ENCODE measurements around the gene TERB1. TPM values are rescaled to one million over a fixed set of nuclear protein-coding genes. Genes with fewer than 3 reads are reported as not detected.

Gene TERB1
- total RNA-seq, 1 donor from 2014 or later = not detected

DNA sequence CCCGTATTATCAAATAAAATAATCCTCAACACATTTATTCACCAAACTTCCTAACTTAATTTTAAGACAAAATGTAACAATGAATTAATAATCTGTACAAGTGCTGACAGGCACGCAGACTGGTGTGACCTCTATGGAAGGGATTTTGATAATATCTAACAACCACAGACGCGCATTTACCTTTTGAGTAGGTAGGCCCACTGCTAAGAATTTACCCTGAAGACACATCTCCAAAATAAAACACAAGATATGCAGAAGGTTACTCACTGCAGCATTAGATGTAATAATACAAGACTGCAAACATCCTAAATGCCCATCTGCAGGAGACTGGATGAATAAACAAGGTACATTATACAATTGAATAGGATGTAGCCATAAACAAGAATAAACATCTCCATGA, 82.1 kb downstream of the TERB1 start:
- H3K4me3 ChIP-seq = no peak overlapping the region
- H3K36me3 ChIP-seq = peaks cover 6% of the 10 kb centered on the region
- peaks cover 5% of the 10 kb centered on the region for H4K20me1 ChIP-seq (ENCODE audit: low read depth)
- H3K27me3 Mint-ChIP-seq (ENCODE audit: insufficient read depth, low read depth) = peaks cover 2% of the 10 kb centered on the region
- no peaks in the 10 kb centered on the region for H3K9me3 Mint-ChIP-seq
- H3K36me3 Mint-ChIP-seq = peaks cover 27% of the 10 kb centered on the region
- H2AFZ ChIP-seq (replicated peaks) = no peak overlapping the region
- H3K27ac ChIP-seq = no peak overlapping the region
- H3K4me1 ChIP-seq = no peaks in the 10 kb centered on the region
- H3K9me3 ChIP-seq (ENCODE audit: low read depth) = no peaks in the 10 kb centered on the region
- no peak overlapping the region for H3K27ac Mint-ChIP-seq
- peaks cover 23% of the 10 kb centered on the region for H3F3A ChIP-seq (ENCODE audit: low read depth)
- no peak overlapping the region for H3K4me3 Mint-ChIP-seq
- TF ChIP-seq EZH2 (IDR thresholded peaks at IDR 0.05) = no peak
- no peak for TF ChIP-seq EZH2phosphoT487 (IDR thresholded peaks at IDR 0.05)
- TF ChIP-seq, protein P1, sequence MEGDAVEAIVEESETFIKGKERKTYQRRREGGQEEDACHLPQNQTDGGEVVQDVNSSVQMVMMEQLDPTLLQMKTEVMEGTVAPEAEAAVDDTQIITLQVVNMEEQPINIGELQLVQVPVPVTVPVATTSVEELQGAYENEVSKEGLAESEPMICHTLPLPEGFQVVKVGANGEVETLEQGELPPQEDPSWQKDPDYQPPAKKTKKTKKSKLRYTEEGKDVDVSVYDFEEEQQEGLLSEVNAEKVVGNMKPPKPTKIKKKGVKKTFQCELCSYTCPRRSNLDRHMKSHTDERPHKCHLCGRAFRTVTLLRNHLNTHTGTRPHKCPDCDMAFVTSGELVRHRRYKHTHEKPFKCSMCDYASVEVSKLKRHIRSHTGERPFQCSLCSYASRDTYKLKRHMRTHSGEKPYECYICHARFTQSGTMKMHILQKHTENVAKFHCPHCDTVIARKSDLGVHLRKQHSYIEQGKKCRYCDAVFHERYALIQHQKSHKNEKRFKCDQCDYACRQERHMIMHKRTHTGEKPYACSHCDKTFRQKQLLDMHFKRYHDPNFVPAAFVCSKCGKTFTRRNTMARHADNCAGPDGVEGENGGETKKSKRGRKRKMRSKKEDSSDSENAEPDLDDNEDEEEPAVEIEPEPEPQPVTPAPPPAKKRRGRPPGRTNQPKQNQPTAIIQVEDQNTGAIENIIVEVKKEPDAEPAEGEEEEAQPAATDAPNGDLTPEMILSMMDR (IDR thresholded peaks at IDR 0.05) = no peak
- H3K9ac ChIP-seq = no peak overlapping the region
- no peaks in the 10 kb centered on the region for H3K79me2 ChIP-seq (ENCODE audit: low read depth)
- H3K4me1 Mint-ChIP-seq = no peaks in the 10 kb centered on the region
- no peak overlapping the region for H3K4me2 ChIP-seq
- no peak for DNase-seq (ENCODE audit: low spot score)
- no peaks in the 10 kb centered on the region for H3K27me3 ChIP-seq

- Mint-ChIP-seq H3K9me3 (no peaks in the 10 kb centered on the region), H3K4me3 (no peak overlapping the region), H3K4me1 (no peaks in the 10 kb centered on the region), H3K27me3 (ENCODE audit: insufficient read depth, low read depth) (peaks cover 2% of the 10 kb centered on the region), H3K27ac (no peak overlapping the region), H3K36me3 (peaks cover 15% of the 10 kb centered on the region)
- Histone ChIP-seq H3K27ac (no peak overlapping the region), H3K79me2 (ENCODE audit: low read depth) (no peaks in the 10 kb centered on the region), H3K4me2 (no peak overlapping the region), H2AFZ (replicated peaks) (no peak overlapping the region), H4K20me1 (ENCODE audit: low read depth) (peaks cover 5% of the 10 kb centered on the region), H3K27me3 (no peaks in the 10 kb centered on the region), H3K4me1 (no peaks in the 10 kb centered on the region), H3K36me3 (peaks cover 6% of the 10 kb centered on the region), H3F3A (ENCODE audit: low read depth) (peaks cover 23% of the 10 kb centered on the region), H3K4me3 (no peak overlapping the region), H3K9me3 (ENCODE audit: low read depth) (no peaks in the 10 kb centered on the region), H3K9ac (no peak overlapping the region)
- no peak for TF ChIP-seq EZH2 (IDR thresholded peaks at IDR 0.05)
- no peak for TF ChIP-seq EZH2phosphoT487 (IDR thresholded peaks at IDR 0.05)
- TF ChIP-seq, protein P1 (IDR thresholded peaks at IDR 0.05) = no peak
- no peak for DNase-seq (ENCODE audit: low spot score)
Observed at GRCh38 chr16:66717776-66718175, 83.6 kb downstream of the TERB1 start.

GRCh38 chr16:66717112-66717675, 84.2 kb downstream of the TERB1 start:
- no peak overlapping the region for H3K27ac Mint-ChIP-seq
- H3K9ac ChIP-seq = no peak overlapping the region

More at GRCh38 chr16:66717112-66717675, 84.2 kb downstream of the TERB1 start:
- Histone ChIP-seq H3K4me1 (no peaks in the 10 kb centered on the region), H3K4me2 (no peak overlapping the region), H3F3A (ENCODE audit: low read depth) (peaks cover 23% of the 10 kb centered on the region), H3K4me3 (no peak overlapping the region), H3K36me3 (peaks cover 5% of the 10 kb centered on the region), H2AFZ (replicated peaks) (no peak overlapping the region), H3K79me2 (ENCODE audit: low read depth) (no peaks in the 10 kb centered on the region), H3K27ac (no peak overlapping the region), H3K9me3 (ENCODE audit: low read depth) (no peaks in the 10 kb centered on the region), H3K27me3 (no peaks in the 10 kb centered on the region), H4K20me1 (ENCODE audit: low read depth) (peaks cover 5% of the 10 kb centered on the region)
- H3K27me3 Mint-ChIP-seq (ENCODE audit: insufficient read depth, low read depth) = peaks cover 5% of the 10 kb centered on the region
- TF ChIP-seq EZH2 (IDR thresholded peaks at IDR 0.05) = no peak
- TF ChIP-seq, protein P1 (IDR thresholded peaks at IDR 0.05) = peak; percentile 59
- H3K36me3 Mint-ChIP-seq = peaks cover 12% of the 10 kb centered on the region
- peaks cover 3% of the 10 kb centered on the region for H3K9me3 Mint-ChIP-seq
- H3K4me1 Mint-ChIP-seq = no peaks in the 10 kb centered on the region
- H3K4me3 Mint-ChIP-seq = no peak overlapping the region
- peak; percentile 61 for DNase-seq (ENCODE audit: low spot score)
